ELR (cell line): Measurements from ENCODE around the gene ATP1A4.
"Not testable (repeated sequence)": the region's sequence is repeated elsewhere in the genome, so short reads cannot be mapped to it uniquely, and the experiment has no call there.

Experiments used
- DNase-seq: peaks from one replicate; pipeline ENCODE4 v3.0.0-alpha.2; 2015; ENCODE audit warnings: low read depth

Gene ATP1A4

GRCh38 chr1:160123726-160124125 lies 27.7 kb upstream of the ATP1A4 start:
- no peak for DNase-seq

- peak; percentile 89 for DNase-seq
Measured at GRCh38 chr1:160124705-160125478, 26.5 kb upstream of the ATP1A4 start.

- DNase-seq: peak; percentile 47
Measured at GRCh38 chr1:160125746-160126145, 25.7 kb upstream of the ATP1A4 start.

- DNase-seq: not testable (repeated sequence)
Measured at GRCh38 chr1:160126342-160126741, 25.1 kb upstream of the ATP1A4 start.

- no peak for DNase-seq
Measured at GRCh38 chr1:160127381-160127780, 24.0 kb upstream of the ATP1A4 start.

- peak; percentile 46 for DNase-seq
Measured at GRCh38 chr1:160127865-160128523, 23.4 kb upstream of the ATP1A4 start.

GRCh38 chr1:160128636-160129035 lies 22.8 kb upstream of the ATP1A4 start:
- no peak for DNase-seq

GRCh38 chr1:160129046-160129445 lies 22.4 kb upstream of the ATP1A4 start:
- peak; percentile 9 for DNase-seq

GRCh38 chr1:160129558-160129957 lies 21.8 kb upstream of the ATP1A4 start:
- DNase-seq: no peak

GRCh38 chr1:160129966-160130365 lies 21.4 kb upstream of the ATP1A4 start:
- no peak for DNase-seq

GRCh38 chr1:160130486-160130885 lies 20.9 kb upstream of the ATP1A4 start:
- no peak for DNase-seq

GRCh38 chr1:160130939-160131338 lies 20.5 kb upstream of the ATP1A4 start:
- DNase-seq: no peak

GRCh38 chr1:160131803-160132565 lies 19.4 kb upstream of the ATP1A4 start:
- DNase-seq: no peak

GRCh38 chr1:160133990-160134770 lies 17.2 kb upstream of the ATP1A4 start:
- no peak for DNase-seq

GRCh38 chr1:160134791-160135572 lies 16.4 kb upstream of the ATP1A4 start:
- no peak for DNase-seq

- DNase-seq: no peak
Measured at GRCh38 chr1:160136121-160136925, 15.1 kb upstream of the ATP1A4 start.

GRCh38 chr1:160136926-160137200 lies 14.5 kb upstream of the ATP1A4 start:
- no peak for DNase-seq

- no peak for DNase-seq
Measured at GRCh38 chr1:160137216-160137862, 14.1 kb upstream of the ATP1A4 start.

GRCh38 chr1:160139840-160140239 lies 11.6 kb upstream of the ATP1A4 start:
- DNase-seq: no peak

- DNase-seq: no peak
Measured at GRCh38 chr1:160143695-160144094, 7.7 kb upstream of the ATP1A4 start.
